GM12801 (cell line): ENCODE measurements around the gene CDK17.

Experiments used
- CTCF ChIP-seq: IDR thresholded peaks from one replicate; pipeline ENCODE4 v1.5.1; 2011; ENCODE audit warnings: control low read depth; ENCODE audit not compliant: insufficient read length; ENCODE audit errors: extremely low read depth

CDK17 gene

DNA sequence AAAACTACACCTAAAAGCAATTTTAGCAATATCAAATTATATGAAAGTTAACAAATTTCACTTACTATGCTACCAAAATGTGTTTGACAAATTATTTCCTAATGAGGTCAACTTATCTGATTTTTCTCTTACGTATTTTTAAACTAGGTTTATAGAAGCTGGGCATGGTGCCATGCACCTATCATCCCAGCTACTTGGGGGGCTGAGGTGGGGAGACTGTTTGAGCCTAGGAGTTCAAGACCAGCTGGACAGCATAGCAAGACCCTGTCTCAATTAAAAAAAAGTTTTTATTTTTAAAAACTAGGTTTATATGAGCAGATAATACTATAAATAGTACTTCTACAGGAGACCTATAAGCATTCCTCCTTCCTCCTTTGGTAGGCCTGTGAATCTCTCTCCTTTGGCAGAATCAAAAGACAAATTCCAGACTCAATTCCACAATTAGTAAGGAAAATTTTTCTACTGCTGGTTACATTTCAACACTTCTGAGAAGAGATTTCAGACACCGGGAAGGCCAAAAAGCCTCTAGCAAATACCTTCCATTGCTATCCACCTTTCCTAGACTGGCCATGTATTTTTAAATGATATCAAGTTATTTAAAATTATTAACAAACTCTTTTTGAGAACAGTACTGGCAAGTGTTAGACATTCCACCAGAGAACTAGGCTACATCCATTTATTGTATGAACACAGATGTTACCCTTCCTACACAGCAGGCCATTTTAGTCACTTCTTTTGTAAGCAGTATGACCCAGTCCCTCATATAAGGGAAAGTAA, 34.4 kb downstream of the CDK17 start:
- no peak for TF ChIP-seq CTCF

DNA sequence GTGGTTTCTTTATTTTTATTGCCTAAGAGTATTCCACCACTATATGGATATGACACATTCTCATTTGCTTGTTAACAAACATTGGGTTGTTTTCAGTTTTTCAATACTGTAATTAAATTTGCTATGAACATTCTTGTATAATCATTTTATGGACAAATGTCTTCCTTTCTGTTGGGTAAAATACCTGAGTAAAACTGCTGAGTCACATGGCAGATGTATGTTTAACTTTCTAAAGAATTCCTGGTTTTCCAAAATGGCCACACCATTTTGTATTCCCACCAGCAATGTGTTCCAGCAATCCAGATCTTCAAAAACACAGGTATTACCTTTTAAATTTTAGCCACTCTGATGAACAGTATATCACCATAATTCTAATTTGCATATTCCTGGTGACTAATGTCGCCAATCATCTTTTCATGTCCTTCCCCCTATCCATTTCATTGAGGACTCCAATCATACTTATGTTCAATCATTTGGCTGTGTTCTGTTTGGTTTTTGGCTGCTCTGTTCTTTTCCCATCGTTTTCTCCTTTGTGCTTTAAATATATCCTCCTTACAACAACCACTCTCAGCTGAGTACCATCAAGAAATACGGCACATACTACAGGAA, 36.0 kb downstream of the CDK17 start:
- TF ChIP-seq CTCF, result no peak

DNA sequence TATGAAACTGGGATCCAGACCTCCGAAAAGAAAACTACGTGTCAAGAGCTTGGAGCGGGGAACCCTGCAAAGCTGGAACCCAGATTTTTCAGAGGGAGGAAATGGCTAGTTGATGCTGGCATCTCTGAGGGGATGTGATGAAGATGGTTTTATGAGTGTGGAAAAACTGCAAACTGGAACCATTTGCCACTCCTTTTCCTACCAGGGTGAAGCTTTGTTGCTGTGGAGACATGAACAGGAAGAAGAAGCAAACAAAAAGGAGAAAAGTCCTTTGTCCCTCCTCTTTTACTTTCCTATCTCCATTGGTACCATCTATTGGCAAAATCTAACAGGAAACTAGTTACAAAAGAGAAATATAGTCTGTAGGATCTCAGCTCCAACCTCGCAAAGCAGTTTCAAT, 39.2 kb downstream of the CDK17 start:
- no peak for TF ChIP-seq CTCF

- no peak for TF ChIP-seq CTCF
Observed at GRCh38 chr12:96360550-96360949, 39.7 kb downstream of the CDK17 start.

DNA sequence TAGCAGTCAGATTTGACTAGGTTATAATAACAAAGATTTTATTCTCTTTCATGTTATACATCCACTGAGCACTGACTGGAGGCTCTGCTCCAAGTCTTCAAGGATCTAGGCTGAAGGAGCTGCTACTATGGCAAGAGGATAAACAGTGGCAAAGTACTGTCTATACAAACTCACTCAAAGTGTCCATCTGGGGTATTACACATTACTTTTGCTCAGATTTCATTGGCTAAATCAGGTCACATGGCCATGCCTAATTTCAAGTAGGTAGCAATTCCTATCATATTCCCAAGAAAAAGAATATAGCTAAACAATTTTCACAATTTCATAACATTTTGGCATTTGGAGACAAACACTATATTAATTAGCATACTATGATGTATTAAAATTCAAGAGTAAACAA, 40.9 kb downstream of the CDK17 start:
- TF ChIP-seq CTCF, result no peak

DNA sequence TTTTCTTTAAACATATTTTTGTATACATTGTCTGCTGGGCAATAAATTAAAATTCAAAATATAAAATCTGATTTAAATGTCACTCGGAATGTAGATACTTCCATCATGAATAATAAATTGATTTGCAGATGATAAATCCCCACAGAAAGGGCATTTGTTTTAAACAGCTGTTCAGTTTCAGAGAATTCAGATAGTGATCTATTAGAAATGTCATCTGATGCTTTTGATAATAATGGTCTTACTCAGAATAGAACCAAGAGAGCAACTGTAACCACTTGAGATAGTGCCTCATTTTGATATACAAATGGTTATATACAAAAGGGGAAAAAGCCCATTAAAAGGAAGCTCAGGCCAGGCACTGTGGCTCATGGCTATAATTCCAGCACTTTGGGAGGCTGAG, 43.4 kb downstream of the CDK17 start:
- TF ChIP-seq CTCF, result no peak

DNA sequence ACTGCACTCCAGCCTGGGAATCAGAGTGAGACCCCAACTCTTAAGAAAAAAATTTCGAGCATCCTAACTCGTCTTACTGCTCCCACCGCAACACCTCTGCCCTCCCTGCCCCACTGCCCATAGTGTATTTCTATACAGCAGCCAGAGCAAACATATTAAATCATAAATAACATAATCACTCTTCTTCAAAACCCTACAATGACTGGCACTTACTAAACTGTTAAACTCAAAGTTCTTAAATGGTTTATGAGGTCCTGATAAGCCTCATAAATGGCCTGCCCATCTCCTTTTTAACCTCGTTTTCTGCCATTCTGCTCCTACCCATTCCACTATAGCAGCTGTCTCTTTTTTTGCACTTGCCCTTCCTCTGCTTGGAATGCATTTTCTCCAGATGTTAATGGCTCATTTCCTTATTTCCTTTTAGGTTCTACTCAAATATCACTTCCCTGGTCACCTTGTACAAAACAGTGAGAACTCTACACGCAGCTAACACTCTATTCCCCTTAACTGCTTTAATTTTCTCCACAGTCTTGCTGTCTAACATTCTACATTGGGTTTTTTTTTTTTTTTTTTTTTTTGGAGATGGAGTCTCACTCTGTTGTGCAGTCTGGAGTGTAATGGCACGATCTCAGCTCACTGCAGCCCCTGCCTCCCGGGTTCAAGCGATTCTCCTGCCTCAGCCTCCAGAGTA, 45.2 kb downstream of the CDK17 start:
- TF ChIP-seq CTCF, result no peak
